OCI-LY1 (cell line): Measurements from ENCODE around the gene PILRB.
"Not testable (repeated sequence)": the region's sequence is repeated elsewhere in the genome, so short reads cannot be mapped to it uniquely, and the experiment has no call there.

ENCODE experiments used
- EZH2 ChIP-seq: fragments of 200-600 bp; sonication (generic), shearing (Covaris generic); IDR thresholded peaks from 2 replicates; pipeline ENCODE4 v1.8.0; 2017; ENCODE audit warnings: borderline replicate concordance, mixed run types, mild to moderate bottlenecking, antibody characterized with exemption, low read length, moderate library complexity, mixed read lengths
- TF ChIP-seq, protein P1 (sequence below): fragments of 200-600 bp; sonication (generic), shearing (Covaris generic); IDR thresholded peaks from 2 replicates; pipeline ENCODE4 v1.5.1; 2017; ENCODE audit warnings: mild to moderate bottlenecking, antibody characterized with exemption, low read length, moderate library complexity, mixed read lengths

DNA sequence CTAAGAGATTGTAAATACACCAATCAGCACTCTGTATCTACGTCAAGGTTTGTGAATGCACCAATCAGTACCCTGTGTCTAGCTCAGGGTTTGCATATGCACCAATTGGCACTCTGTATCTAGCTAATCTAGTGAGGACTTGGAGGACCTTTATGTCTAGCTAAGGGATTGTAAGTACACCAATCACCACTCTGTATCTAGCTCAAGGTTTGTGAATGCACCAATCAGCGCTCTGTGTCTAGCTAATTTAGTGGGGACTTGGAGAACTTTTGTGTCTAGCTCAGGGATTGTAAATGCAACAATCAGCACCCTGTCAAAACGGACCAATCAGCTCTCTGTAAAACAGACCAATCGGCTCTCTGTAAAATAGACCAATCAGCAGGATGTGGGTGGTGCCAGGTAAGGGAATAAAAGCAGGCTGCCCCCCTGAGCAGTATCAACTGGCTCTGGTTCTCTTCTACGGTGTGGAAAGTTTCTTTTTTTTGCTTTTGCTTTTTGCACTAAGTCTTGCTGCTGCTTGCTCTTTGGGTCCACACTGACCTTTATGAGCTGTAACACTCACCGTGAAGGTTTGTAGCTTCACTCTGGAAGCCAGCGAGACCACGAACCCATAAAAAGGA, 24.4 kb downstream of the PILRB start:
- TF ChIP-seq, protein P1, sequence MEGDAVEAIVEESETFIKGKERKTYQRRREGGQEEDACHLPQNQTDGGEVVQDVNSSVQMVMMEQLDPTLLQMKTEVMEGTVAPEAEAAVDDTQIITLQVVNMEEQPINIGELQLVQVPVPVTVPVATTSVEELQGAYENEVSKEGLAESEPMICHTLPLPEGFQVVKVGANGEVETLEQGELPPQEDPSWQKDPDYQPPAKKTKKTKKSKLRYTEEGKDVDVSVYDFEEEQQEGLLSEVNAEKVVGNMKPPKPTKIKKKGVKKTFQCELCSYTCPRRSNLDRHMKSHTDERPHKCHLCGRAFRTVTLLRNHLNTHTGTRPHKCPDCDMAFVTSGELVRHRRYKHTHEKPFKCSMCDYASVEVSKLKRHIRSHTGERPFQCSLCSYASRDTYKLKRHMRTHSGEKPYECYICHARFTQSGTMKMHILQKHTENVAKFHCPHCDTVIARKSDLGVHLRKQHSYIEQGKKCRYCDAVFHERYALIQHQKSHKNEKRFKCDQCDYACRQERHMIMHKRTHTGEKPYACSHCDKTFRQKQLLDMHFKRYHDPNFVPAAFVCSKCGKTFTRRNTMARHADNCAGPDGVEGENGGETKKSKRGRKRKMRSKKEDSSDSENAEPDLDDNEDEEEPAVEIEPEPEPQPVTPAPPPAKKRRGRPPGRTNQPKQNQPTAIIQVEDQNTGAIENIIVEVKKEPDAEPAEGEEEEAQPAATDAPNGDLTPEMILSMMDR, result not testable (repeated sequence)
- TF ChIP-seq EZH2, result not testable (repeated sequence)
